MM.1S (cell line): Measurements from ENCODE around the gene ANTXRL.
"Not testable (repeated sequence)": the region's sequence is repeated elsewhere in the genome, so short reads cannot be mapped to it uniquely, and the experiment has no call there.

Source experiments
- DNase-seq: peaks from one replicate; pipeline ENCODE4 v3.0.0-alpha.2; 2015
- H2AFZ ChIP-seq: fragments of 300-600 bp; sonication (generic); 2 replicates; pipeline ENCODE4 v1.6.0; 2016; ENCODE audit warnings: antibody characterized with exemption, low read length
- H3F3A ChIP-seq: fragments of 300-600 bp; sonication (generic); 2 replicates; pipeline ENCODE4 v1.6.1; 2016; ENCODE audit warnings: mild to moderate bottlenecking, antibody characterized with exemption, low read length, moderate library complexity, mixed read lengths; ENCODE audit not compliant: insufficient read depth
- H3K27ac ChIP-seq: fragments of 300-600 bp; sonication (generic); 2 replicates; pipeline ENCODE4 v1.5.1; 2016; ENCODE audit warnings: mild to moderate bottlenecking, low read length
- H3K27me3 ChIP-seq: fragments of 300-600 bp; sonication (generic); replicated peaks from 2 replicates; pipeline ENCODE4 v1.6.0; 2016; ENCODE audit warnings: low read length; ENCODE audit not compliant: insufficient read depth
- H3K36me3 ChIP-seq: fragments of 300-600 bp; sonication (generic); replicated peaks from 2 replicates; pipeline ENCODE4 v1.6.1; 2016; ENCODE audit warnings: mild to moderate bottlenecking, low read length, mixed read lengths; ENCODE audit not compliant: insufficient read depth
- H3K4me1 ChIP-seq: fragments of 300-600 bp; sonication (generic); 2 replicates; pipeline ENCODE4 v1.6.1; 2016; ENCODE audit warnings: low read length, mixed read lengths
- H3K4me2 ChIP-seq: fragments of 300-600 bp; sonication (generic); 2 replicates; pipeline ENCODE4 v1.6.0; 2016; ENCODE audit warnings: low read depth, low read length
- H3K4me3 ChIP-seq: fragments of 300-600 bp; sonication (generic); 2 replicates; pipeline ENCODE4 v1.5.1; 2016; ENCODE audit warnings: low read length, mixed read lengths
- H3K79me2 ChIP-seq: fragments of 300-600 bp; sonication (generic); 2 replicates; pipeline ENCODE4 v1.6.1; 2016; ENCODE audit warnings: mixed run types, low read length, mixed read lengths
- H3K9ac ChIP-seq: fragments of 300-600 bp; sonication (generic); 2 replicates; pipeline ENCODE4 v1.6.1; 2016; ENCODE audit warnings: low read length, mixed read lengths
- H3K9me2 ChIP-seq: fragments of 300-600 bp; sonication (generic); replicated peaks from 2 replicates; pipeline ENCODE4 v1.6.1; 2016; ENCODE audit warnings: mild to moderate bottlenecking, low read length, mixed read lengths; ENCODE audit not compliant: insufficient read depth
- H3K9me3 ChIP-seq: fragments of 300-600 bp; sonication (generic); replicated peaks from 2 replicates; pipeline ENCODE4 v1.6.1; 2016; ENCODE audit warnings: mild to moderate bottlenecking, low read length, mixed read lengths; ENCODE audit not compliant: insufficient read depth
- H4K20me1 ChIP-seq: fragments of 300-600 bp; sonication (generic); 2 replicates; pipeline ENCODE4 v1.6.1; 2016; ENCODE audit warnings: mild to moderate bottlenecking, low read length, moderate library complexity, mixed read lengths; ENCODE audit not compliant: insufficient read depth
- CTCF ChIP-seq: fragments of 300-600 bp; sonication (generic); IDR thresholded peaks from 2 replicates; pipeline ENCODE4 v1.5.1; 2016; ENCODE audit warnings: antibody characterized with exemption, low read length, mixed read lengths
- EZH2 ChIP-seq: fragments of 300-600 bp; sonication (generic); optimal IDR thresholded peaks from 2 replicates; pipeline ENCODE3; 2017; ENCODE audit warnings: low read depth, mild to moderate bottlenecking, antibody characterized with exemption, low read length, mixed read lengths
- EZH2phosphoT487 ChIP-seq: fragments of 300-600 bp; sonication (generic); IDR thresholded peaks from 2 replicates; pipeline ENCODE4 v1.6.1; 2018; ENCODE audit warnings: antibody characterized with exemption, low read length

The ANTXRL gene

GRCh38 chr10:46329690-46330016 is 42.9 kb downstream of the ANTXRL start:
- H3K79me2 ChIP-seq = no peaks in the 10 kb centered on the region
- H3K27ac ChIP-seq = no peak overlapping the region
- no peak overlapping the region for H3K4me2 ChIP-seq
- no peaks in the 10 kb centered on the region for H3K27me3 ChIP-seq
- H3K9me2 ChIP-seq = no peaks in the 10 kb centered on the region
- H3F3A ChIP-seq = no peaks in the 10 kb centered on the region
- no peak for DNase-seq
- no peaks in the 10 kb centered on the region for H3K36me3 ChIP-seq
- no peaks in the 10 kb centered on the region for H3K9me3 ChIP-seq
- H3K4me3 ChIP-seq = no peak overlapping the region
- no peak overlapping the region for H2AFZ ChIP-seq
- no peak for TF ChIP-seq CTCF
- TF ChIP-seq EZH2phosphoT487 = no peak
- no peak for TF ChIP-seq EZH2
- no peak overlapping the region for H3K9ac ChIP-seq
- no peaks in the 10 kb centered on the region for H3K4me1 ChIP-seq
- no peaks in the 10 kb centered on the region for H4K20me1 ChIP-seq

DNA sequence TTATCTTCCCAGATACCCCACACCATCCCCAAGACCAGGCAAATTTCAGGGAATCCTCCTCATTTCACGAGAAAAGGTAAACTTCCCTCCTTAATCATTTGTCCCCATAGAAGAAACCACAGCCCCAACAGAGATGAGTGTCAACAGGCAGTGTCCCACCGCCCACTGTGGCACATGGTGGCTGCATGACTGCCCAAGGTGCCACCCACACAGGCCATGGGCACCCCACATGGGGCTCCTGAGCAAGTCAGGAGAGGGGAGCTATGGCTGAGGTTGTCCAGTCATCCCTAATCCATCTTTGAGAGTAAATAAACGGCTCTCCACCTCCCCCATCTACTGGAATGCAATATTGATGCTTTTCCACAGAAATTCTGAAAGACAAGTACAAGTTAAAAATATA is 44.1 kb downstream of the ANTXRL start:
- H3K4me2 ChIP-seq = no peak overlapping the region
- no peak for DNase-seq
- H3K4me3 ChIP-seq = no peak overlapping the region
- no peak overlapping the region for H2AFZ ChIP-seq
- H3K36me3 ChIP-seq = no peaks in the 10 kb centered on the region
- no peak overlapping the region for H3K27ac ChIP-seq
- H3K9ac ChIP-seq = no peak overlapping the region
- no peaks in the 10 kb centered on the region for H4K20me1 ChIP-seq
- H3K79me2 ChIP-seq = no peaks in the 10 kb centered on the region
- H3K9me2 ChIP-seq = no peaks in the 10 kb centered on the region
- TF ChIP-seq EZH2 (no peak), EZH2phosphoT487 (no peak), CTCF (no peak)
- no peaks in the 10 kb centered on the region for H3K4me1 ChIP-seq
- no peaks in the 10 kb centered on the region for H3K27me3 ChIP-seq
- H3F3A ChIP-seq = no peaks in the 10 kb centered on the region
- no peaks in the 10 kb centered on the region for H3K9me3 ChIP-seq

DNA sequence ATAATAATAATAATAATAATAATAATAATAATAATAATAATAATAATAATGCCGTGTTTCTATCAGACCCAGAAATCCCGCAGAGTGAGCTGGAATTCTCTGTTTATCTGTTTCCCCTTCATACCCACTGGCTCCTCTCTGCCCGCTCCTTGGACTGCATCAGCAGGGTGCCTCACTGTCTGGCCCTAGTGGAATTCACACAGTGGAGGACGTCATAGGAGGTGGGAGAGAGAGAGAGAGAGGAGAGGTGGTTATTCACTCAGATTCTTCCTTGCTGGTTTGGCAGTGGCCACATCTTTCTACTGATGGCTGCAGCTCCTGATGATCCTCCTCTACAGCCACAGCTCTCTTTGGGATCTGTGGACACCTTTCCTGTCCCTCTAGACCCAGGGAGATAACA is 78.7 kb downstream of the ANTXRL start:
- H3K9me2 ChIP-seq, H3K4me3 ChIP-seq, H3K9me3 ChIP-seq, H3F3A ChIP-seq, H3K9ac ChIP-seq, H2AFZ ChIP-seq, H3K36me3 ChIP-seq, H4K20me1 ChIP-seq, H3K27me3 ChIP-seq, H3K79me2 ChIP-seq, H3K4me2 ChIP-seq, H3K27ac ChIP-seq, H3K4me1 ChIP-seq, DNase-seq: not testable (repeated sequence)

GRCh38 chr10:46367209-46367608 is 80.4 kb downstream of the ANTXRL start:
- H3K9me2 ChIP-seq, H4K20me1 ChIP-seq, H2AFZ ChIP-seq, H3K79me2 ChIP-seq, H3K4me2 ChIP-seq, H3F3A ChIP-seq, DNase-seq, H3K36me3 ChIP-seq, H3K4me3 ChIP-seq, H3K9me3 ChIP-seq, H3K27ac ChIP-seq, H3K27me3 ChIP-seq, H3K4me1 ChIP-seq, H3K9ac ChIP-seq: not testable (repeated sequence)

- H2AFZ ChIP-seq = not testable (repeated sequence)
These were observed 81.0 kb downstream of the ANTXRL start for GRCh38 chr10:46367666-46368240.

DNA sequence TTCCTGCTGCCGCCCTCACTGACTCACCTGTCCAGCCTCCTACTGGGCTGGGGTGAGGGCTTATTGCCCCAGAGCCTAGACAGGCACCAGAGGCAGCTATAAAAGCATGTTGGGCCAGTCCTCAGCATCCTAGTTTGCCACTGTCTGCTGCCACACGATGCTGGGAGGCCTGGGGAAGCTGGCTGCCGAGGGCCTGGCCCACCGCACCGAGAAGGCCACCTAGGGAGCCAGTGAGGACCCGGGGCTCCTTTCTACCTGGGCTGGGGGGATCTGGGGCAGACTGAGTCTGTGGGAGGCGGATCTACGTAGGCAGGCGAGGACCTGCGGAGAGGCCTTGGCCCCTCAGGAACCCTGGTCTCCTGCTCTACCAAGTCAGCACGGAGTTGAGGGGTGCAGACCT is 82.2 kb downstream of the ANTXRL start:
- H3K9me2 ChIP-seq, DNase-seq, H3K27ac ChIP-seq, H3K36me3 ChIP-seq, H3K4me1 ChIP-seq, H3K4me2 ChIP-seq, H3K27me3 ChIP-seq, H3K9ac ChIP-seq, H3K79me2 ChIP-seq, H3K4me3 ChIP-seq, H2AFZ ChIP-seq, H4K20me1 ChIP-seq, H3F3A ChIP-seq, H3K9me3 ChIP-seq: not testable (repeated sequence)

More at GRCh38 chr10:46367666-46368240, 81.0 kb downstream of the ANTXRL start:
- not testable (repeated sequence) for H3K79me2 ChIP-seq, H3K36me3 ChIP-seq, H3K9ac ChIP-seq, H3K4me1 ChIP-seq, H3K4me3 ChIP-seq, H3K4me2 ChIP-seq, H3K27me3 ChIP-seq, H3F3A ChIP-seq, H3K9me2 ChIP-seq, DNase-seq, H3K27ac ChIP-seq, H3K9me3 ChIP-seq, H4K20me1 ChIP-seq
